ENCODE data around the gene REEP3. TPM values are rescaled to one million over a fixed set of nuclear protein-coding genes. Genes with fewer than 3 reads are reported as not detected.
"Not testable (repeated sequence)": the region's sequence is repeated elsewhere in the genome, so short reads cannot be mapped to it uniquely, and the experiment has no call there.

The REEP3 gene
- total RNA-seq, 1 experiment from 2014 or later = 101 TPM

GRCh38 chr10:63548860-63549259 is 27.7 kb downstream of the REEP3 start:
- no peak for DNase-seq (ENCODE audit: low spot score)

DNA sequence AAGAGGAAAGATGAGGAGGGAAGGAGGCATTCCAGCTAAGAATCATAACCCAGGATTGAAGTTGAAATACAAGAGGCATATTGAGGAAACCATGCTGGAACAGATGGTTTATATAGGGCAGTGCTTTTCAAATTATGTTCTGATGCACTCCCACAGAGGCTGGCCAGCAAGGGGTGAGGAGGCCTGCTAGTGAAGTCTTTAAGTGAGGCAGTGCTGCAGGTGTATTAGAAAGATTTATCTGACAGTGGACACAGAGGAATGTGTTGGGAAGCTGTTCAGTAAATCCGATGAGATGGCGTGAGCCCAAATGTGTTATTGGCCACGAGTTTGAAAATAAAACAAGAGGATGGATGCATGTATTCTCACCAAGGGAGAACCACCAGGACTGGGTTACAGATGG is 28.6 kb downstream of the REEP3 start:
- no peak for DNase-seq (ENCODE audit: low spot score)

GRCh38 chr10:63553031-63553430 is 31.8 kb downstream of the REEP3 start:
- peak; percentile 63 for DNase-seq (ENCODE audit: low spot score)

- peak; percentile 28 for DNase-seq (ENCODE audit: low spot score)
Observed at GRCh38 chr10:63553473-63553872, 32.3 kb downstream of the REEP3 start.

DNA sequence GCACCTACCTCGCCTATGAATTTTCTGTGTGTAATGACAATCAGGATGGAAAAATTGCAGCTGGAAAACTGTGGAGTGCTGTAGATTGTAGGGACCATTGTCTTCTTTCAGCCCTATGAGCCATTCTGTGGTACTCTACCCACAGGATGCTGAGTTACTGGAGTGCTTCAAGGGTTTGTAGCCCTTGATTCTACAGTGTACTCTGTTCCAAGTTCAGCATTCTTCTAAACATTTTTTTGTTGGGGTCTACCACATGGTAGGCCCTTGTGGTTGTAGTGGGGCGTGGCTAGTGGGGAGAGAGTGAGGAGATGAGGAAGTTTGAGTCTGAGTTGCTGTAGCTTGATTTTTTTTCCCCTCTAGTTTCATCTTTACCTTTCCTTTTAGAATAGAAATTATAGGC is 33.5 kb downstream of the REEP3 start:
- peak; percentile 84 for DNase-seq (ENCODE audit: low spot score)

- no peak for DNase-seq (ENCODE audit: low spot score)
Observed at GRCh38 chr10:63555330-63555729, 34.1 kb downstream of the REEP3 start.

GRCh38 chr10:63558132-63558784 is 37.1 kb downstream of the REEP3 start:
- no peak for DNase-seq (ENCODE audit: low spot score)

- DNase-seq (ENCODE audit: low spot score) = no peak
Observed at GRCh38 chr10:63561341-63561740, 40.1 kb downstream of the REEP3 start.

DNA sequence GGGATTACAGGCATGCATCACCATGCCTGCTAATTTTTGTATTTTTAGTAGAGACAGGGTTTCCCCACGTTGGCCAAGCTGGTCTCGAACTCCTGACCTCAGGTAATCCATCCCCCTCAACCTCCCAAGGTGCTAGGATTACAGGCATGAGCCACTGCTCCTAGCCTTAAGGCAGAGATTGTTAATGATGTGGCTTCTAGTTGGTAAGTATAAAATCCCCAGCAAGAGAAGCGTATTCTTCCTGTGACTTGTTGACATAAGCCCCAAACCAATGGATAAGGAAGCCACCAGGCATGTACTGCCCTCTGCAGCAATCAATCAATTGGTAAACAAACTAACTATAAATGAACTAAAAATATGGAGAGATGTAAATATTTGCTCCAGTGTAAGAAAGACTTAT is 41.2 kb downstream of the REEP3 start:
- DNase-seq (ENCODE audit: low spot score) = no peak

GRCh38 chr10:63562857-63563256 is 41.7 kb downstream of the REEP3 start:
- no peak for DNase-seq (ENCODE audit: low spot score)

GRCh38 chr10:63563623-63564022 is 42.4 kb downstream of the REEP3 start:
- DNase-seq (ENCODE audit: low spot score) = no peak

- not testable (repeated sequence) for DNase-seq (ENCODE audit: low spot score)
Observed at GRCh38 chr10:63564731-63565130, 43.5 kb downstream of the REEP3 start.

GRCh38 chr10:63573068-63573697 is 52.0 kb downstream of the REEP3 start:
- peak; percentile 33 for DNase-seq (ENCODE audit: low spot score)

DNA sequence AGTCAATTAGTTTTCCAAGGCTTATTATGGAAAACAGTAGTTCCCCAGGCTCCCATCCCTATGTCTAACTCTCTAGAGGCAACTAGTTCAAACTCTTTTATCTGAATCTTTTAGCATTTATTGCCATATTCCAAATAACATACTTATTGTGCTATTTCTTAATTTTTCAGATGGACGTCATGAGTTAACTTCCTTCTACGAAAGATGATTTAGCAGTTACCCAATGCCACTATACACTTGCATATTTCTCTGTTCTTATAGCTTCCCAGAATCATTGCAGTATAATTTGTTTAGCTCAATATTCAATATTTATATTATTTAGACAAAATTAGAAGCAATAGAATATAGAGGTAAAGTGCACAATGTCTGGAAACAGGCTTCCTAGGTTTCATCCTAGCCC is 52.8 kb downstream of the REEP3 start:
- no peak for DNase-seq (ENCODE audit: low spot score)

GRCh38 chr10:63576501-63576900 is 55.3 kb downstream of the REEP3 start:
- DNase-seq (ENCODE audit: low spot score) = no peak

DNA sequence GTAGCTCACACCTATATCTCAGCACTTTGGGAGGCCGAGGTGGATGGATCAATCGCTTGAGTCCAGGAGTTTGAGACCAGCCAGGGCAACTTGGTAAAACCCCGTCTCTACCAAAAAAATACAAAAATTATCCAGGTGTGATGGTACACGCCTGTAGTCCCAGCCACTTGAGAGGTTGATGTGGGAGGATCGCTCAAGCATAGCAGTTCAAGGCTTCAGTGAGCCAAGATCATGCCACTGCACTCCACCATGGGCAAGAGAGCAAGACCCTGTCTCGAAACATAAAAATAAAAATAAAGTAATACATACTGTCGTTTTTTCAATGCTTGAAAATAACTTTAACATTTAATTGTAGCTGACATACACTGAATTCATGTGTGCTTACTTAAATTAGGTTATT is 57.3 kb downstream of the REEP3 start:
- no peak for DNase-seq (ENCODE audit: low spot score)

DNA sequence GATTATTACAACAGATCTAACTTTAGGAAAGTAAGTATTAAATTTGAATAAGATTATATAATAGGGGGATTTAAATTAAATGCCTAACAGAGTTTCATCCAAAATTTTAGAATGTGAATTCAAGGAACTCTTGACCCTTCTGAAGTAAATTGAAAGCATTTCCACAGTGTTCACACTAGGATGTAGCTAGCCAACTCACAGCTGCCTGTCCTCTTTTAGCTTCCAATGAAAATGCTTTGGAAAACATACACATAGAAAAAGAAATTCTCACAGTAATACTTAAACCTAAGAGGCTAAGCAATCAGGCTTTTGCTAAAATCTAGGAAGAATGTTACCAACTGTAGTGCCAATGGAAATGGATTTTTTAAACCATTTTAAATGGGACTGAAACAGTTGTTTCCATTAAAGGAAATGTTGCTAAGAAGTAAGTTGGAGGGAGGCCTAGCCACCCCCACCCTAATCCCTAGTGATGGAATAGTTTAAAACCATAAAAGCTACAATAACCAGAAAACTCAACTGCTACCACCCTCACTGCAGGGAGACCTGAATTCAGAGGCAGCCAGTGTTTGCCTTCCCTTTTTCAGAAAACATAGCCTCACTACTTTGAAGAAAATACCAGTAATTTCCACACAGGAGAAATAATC is 58.3 kb downstream of the REEP3 start:
- DNase-seq (ENCODE audit: low spot score) = no peak

DNA sequence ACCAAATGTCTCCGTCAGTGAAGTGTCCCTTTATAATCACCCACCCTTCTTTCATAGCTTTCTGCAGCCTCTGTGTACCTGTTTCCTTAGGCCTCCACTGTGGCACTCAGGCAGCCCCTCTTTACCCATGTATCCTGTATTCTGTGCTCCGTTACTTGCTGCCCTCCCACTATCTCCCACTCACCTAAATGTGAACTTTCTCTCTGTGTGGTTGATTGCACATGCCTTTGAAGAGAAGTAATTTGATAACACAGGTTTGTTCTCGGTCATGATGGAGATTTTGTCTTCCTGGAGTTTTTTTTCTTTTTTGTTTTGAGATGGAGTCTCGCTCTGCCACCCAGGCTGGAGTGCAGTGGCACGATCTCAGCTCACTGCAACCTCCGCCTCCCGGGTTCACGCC is 61.5 kb downstream of the REEP3 start:
- DNase-seq (ENCODE audit: low spot score) = no peak

GRCh38 chr10:63583397-63583796 is 62.2 kb downstream of the REEP3 start:
- no peak for DNase-seq (ENCODE audit: low spot score)

GRCh38 chr10:63583909-63584724 is 62.9 kb downstream of the REEP3 start:
- no peak for DNase-seq (ENCODE audit: low spot score)

DNA sequence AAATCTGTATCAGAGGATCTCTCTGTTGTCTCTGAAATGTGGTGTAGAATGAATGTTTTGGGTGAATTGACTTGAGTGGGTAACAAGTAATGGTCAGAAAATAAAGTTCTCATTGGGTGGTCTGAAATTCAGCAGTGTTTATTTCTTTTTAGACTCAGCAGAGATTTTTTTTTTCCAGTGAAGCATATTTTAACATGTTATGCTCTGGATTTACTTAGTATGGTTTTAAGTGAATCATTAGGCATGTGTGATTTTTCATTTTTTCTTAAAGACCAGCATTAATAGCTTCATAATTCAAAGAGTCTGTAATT is 63.5 kb downstream of the REEP3 start:
- no peak for DNase-seq (ENCODE audit: low spot score)

- DNase-seq (ENCODE audit: low spot score) = no peak
Observed at GRCh38 chr10:63585041-63585440, 63.8 kb downstream of the REEP3 start.

GRCh38 chr10:63586043-63586442 is 64.8 kb downstream of the REEP3 start:
- DNase-seq (ENCODE audit: low spot score) = no peak

Data from A172 (cell line).